Left ventricle myocardium inferior (tissue), 1 donor: ENCODE measurements around the gene MYO6. TPM values are rescaled to one million over a fixed set of nuclear protein-coding genes. Genes with fewer than 3 reads are reported as not detected.

Experiments used
- DNase-seq: peaks from one replicate; pipeline ENCODE4 v3.0.0-alpha.2; 2020
- H3K27ac ChIP-seq: fragments of 200-600 bp; replicated peaks from 2 replicates; pipeline ENCODE4 v1.8.0; 2021
- H3K27me3 ChIP-seq: fragments of 200-600 bp; 2 replicates; pipeline ENCODE4 v1.8.0; 2021; ENCODE audit warnings: low read depth
- H3K36me3 ChIP-seq: fragments of 200-600 bp; 2 replicates; pipeline ENCODE4 v1.8.0; 2021
- H3K4me1 ChIP-seq: fragments of 200-600 bp; 2 replicates; pipeline ENCODE4 v1.8.0; 2021
- H3K4me3 ChIP-seq: fragments of 200-600 bp; 2 replicates; pipeline ENCODE4 v1.8.0; 2021; ENCODE audit warnings: mild to moderate bottlenecking, moderate library complexity
- H3K9me3 ChIP-seq: fragments of 200-600 bp; replicated peaks from 2 replicates; pipeline ENCODE4 v1.8.0; 2021
- CTCF ChIP-seq: fragments of 200-600 bp; IDR thresholded peaks from 2 replicates; pipeline ENCODE4 v1.8.0; 2021; ENCODE audit warnings: antibody characterized with exemption, mild to moderate bottlenecking, borderline replicate concordance
- intact Hi-C: fragments of 100-400 bp; cut with micrococcal nuclease; formaldehyde crosslinking; loops from one replicate; pipeline ENCODE4 v1.11.0; 2022
- total RNA-seq: library from RNA; stranded (reverse); fragmentation: NEBNext Ultra II Directional; extraction: Animal tissue kit (Norgen Biotek cat#: 25700); gene quantifications from one replicate; pipeline ENCODE4 v1.2.1, GENCODE V29; 2021
- donor health status: DM: no; HTN: yes; CAD: no; lungs with severe emphysema.

Gene MYO6
- total RNA-seq, 1 donor from 2014 or later: 5.0 TPM

GRCh38 chr6:75855052-75855451 lies 106.0 kb downstream of the MYO6 start:
- Histone ChIP-seq H3K36me3 (peaks cover 24% of the 10 kb centered on the region), H3K4me3 (no peak overlapping the region), H3K27ac (no peak overlapping the region), H3K4me1 (no peaks in the 10 kb centered on the region), H3K27me3 (no peaks in the 10 kb centered on the region), H3K9me3 (no peaks in the 10 kb centered on the region)
- peak; percentile 53 for TF ChIP-seq CTCF
- no peak for DNase-seq
- intact Hi-C loops: no loop called here

GRCh38 chr6:75856902-75857301 lies 107.9 kb downstream of the MYO6 start:
- H3K4me1 ChIP-seq: no peaks in the 10 kb centered on the region
- no peak for TF ChIP-seq CTCF
- intact Hi-C loops: no loop called here
- no peak overlapping the region for H3K27ac ChIP-seq
- no peaks in the 10 kb centered on the region for H3K9me3 ChIP-seq
- DNase-seq: no peak
- no peaks in the 10 kb centered on the region for H3K27me3 ChIP-seq
- H3K4me3 ChIP-seq: no peak overlapping the region
- H3K36me3 ChIP-seq: peaks cover 39% of the 10 kb centered on the region

- H3K4me3 ChIP-seq: no peak overlapping the region
- H3K9me3 ChIP-seq: no peaks in the 10 kb centered on the region
- peaks cover 75% of the 10 kb centered on the region for H3K36me3 ChIP-seq
- H3K27me3 ChIP-seq: no peaks in the 10 kb centered on the region
- no peak for TF ChIP-seq CTCF
- H3K4me1 ChIP-seq: no peaks in the 10 kb centered on the region
- no peak overlapping the region for H3K27ac ChIP-seq
- DNase-seq: no peak
- intact Hi-C loops: no loop called here
Measured at GRCh38 chr6:75863001-75863400, 114.0 kb downstream of the MYO6 start.

GRCh38 chr6:75863784-75864183 lies 114.7 kb downstream of the MYO6 start:
- Histone ChIP-seq H3K27ac (no peak overlapping the region), H3K4me3 (no peak overlapping the region), H3K9me3 (no peaks in the 10 kb centered on the region), H3K27me3 (no peaks in the 10 kb centered on the region), H3K4me1 (no peaks in the 10 kb centered on the region), H3K36me3 (peaks cover 73% of the 10 kb centered on the region)
- intact Hi-C loops: no loop called here
- no peak for TF ChIP-seq CTCF
- DNase-seq: no peak

- H3K9me3 ChIP-seq: no peaks in the 10 kb centered on the region
- intact Hi-C loops: no loop called here
- DNase-seq: no peak
- H3K27ac ChIP-seq: no peak overlapping the region
- H3K4me3 ChIP-seq: no peak overlapping the region
- no peak for TF ChIP-seq CTCF
- H3K27me3 ChIP-seq: no peaks in the 10 kb centered on the region
- no peaks in the 10 kb centered on the region for H3K4me1 ChIP-seq
- peaks cover 71% of the 10 kb centered on the region for H3K36me3 ChIP-seq
Measured at GRCh38 chr6:75864446-75864845, 115.4 kb downstream of the MYO6 start.

GRCh38 chr6:75870389-75870788 lies 121.3 kb downstream of the MYO6 start:
- H3K4me3 ChIP-seq: no peak overlapping the region
- no peaks in the 10 kb centered on the region for H3K27me3 ChIP-seq
- H3K4me1 ChIP-seq: no peaks in the 10 kb centered on the region
- no peaks in the 10 kb centered on the region for H3K9me3 ChIP-seq
- peaks cover 66% of the 10 kb centered on the region for H3K36me3 ChIP-seq
- TF ChIP-seq CTCF: no peak
- intact Hi-C loops: no loop called here
- H3K27ac ChIP-seq: no peak overlapping the region
- no peak for DNase-seq
